CD4-positive, alpha-beta memory T cell (primary cell): ENCODE results near the gene LHX4. TPM values are rescaled to one million over a fixed set of nuclear protein-coding genes. Genes with fewer than 3 reads are reported as not detected.
A peak's percentile ranks its signal among the peaks of the same experiment; 100 is the strongest.

ENCODE experiments used
- CTCF ChIA-PET: fragments of 350-600 bp; sonication (Branson Sonifier 250); formaldehyde crosslinking; loops from one replicate; lab custom pipeline; 2021; ENCODE audit warnings: inconsistent platforms; ENCODE audit not compliant: partially characterized antibody; lab: Charles Lee
- POLR2A ChIA-PET: fragments of 350-600 bp; sonication (Branson Sonifier 250); formaldehyde crosslinking; loops from one replicate; lab custom pipeline; 2021; ENCODE audit not compliant: partially characterized antibody; lab: Charles Lee
- DNase-seq, 5 donors: peaks; one replicate each; pipeline versions ENCODE4 v3.0.0 to v3.0.0-alpha.2; 2020 to 2022; ENCODE audit warnings: mixed read lengths in 1 of 5
- H3K27ac ChIP-seq: one replicate; pipeline ENCODE4 v1.7.0; 2013; ENCODE audit warnings: low read depth, low read length
- H3K27me3 ChIP-seq: 2 replicates; pipeline ENCODE4 v1.7.0; 2013; ENCODE audit warnings: mild to moderate bottlenecking, low read length, moderate library complexity; ENCODE audit not compliant: insufficient read depth
- H3K36me3 ChIP-seq: 2 replicates; pipeline ENCODE4 v1.7.0; 2013; ENCODE audit warnings: mild to moderate bottlenecking, low read length, moderate library complexity; ENCODE audit not compliant: insufficient read depth
- H3K4me1 ChIP-seq: 2 replicates; pipeline ENCODE4 v1.7.0; 2013; ENCODE audit warnings: mild to moderate bottlenecking, low read length, moderate library complexity; ENCODE audit not compliant: insufficient read depth
- H3K4me3 ChIP-seq, 2 donors: one replicate each; pipeline ENCODE4 v1.7.0; 2013; ENCODE audit warnings: low read length in 2 of 2, mild to moderate bottlenecking in 1 of 2
- H3K9me3 ChIP-seq, 2 donors: one replicate each; pipeline ENCODE4 v1.7.0; 2013; ENCODE audit warnings: low read length in 2 of 2, control low read depth in 1 of 2; ENCODE audit not compliant: control insufficient read depth in 1 of 2
- H3K27ac Mint-ChIP-seq, 7 donors: one replicate each; pipeline ENCODE4 v1.8.0; 2020 to 2021; ENCODE audit warnings: mixed read lengths in 7 of 7, mild to moderate bottlenecking in 6 of 7, inconsistent platforms in 3 of 7, moderate library complexity in 3 of 7
- H3K27me3 Mint-ChIP-seq, 2 donors: one replicate each; pipeline ENCODE4 v1.8.0; 2020 to 2021; ENCODE audit warnings: mixed read lengths in 2 of 2
- H3K36me3 Mint-ChIP-seq, 2 donors: one replicate each; pipeline ENCODE4 v1.8.0; 2020 to 2021; ENCODE audit warnings: mixed read lengths in 2 of 2, inconsistent platforms in 1 of 2, mild to moderate bottlenecking in 1 of 2
- H3K4me1 Mint-ChIP-seq, 4 donors: one replicate each; pipeline ENCODE4 v1.8.0; 2020 to 2021; ENCODE audit warnings: mixed read lengths in 4 of 4, mild to moderate bottlenecking in 1 of 4
- H3K4me3 Mint-ChIP-seq, 8 donors: one replicate each; pipeline ENCODE4 v1.8.0; 2020 to 2021; ENCODE audit warnings: mixed read lengths in 8 of 8, mild to moderate bottlenecking in 7 of 8, moderate library complexity in 6 of 8, inconsistent platforms in 3 of 8
- H3K9me3 Mint-ChIP-seq, 8 donors: one replicate each; pipeline ENCODE4 v1.8.0; 2020 to 2021; ENCODE audit warnings: mixed read lengths in 8 of 8, mild to moderate bottlenecking in 5 of 8, inconsistent platforms in 3 of 8, moderate library complexity in 1 of 8
- intact Hi-C: fragments of 100-400 bp; cut with micrococcal nuclease; formaldehyde crosslinking; loops from one replicate; pipeline ENCODE4 v1.15.1; 2023
- polyA plus RNA-seq, 2 donors: library from polyadenylated mRNA; unstranded; fragments of 300-500 nt; fragmentation: Illumina TruSeq; gene quantifications; one replicate each; pipeline ENCODE4 v1.2.3, GENCODE V29; 2021
- total RNA-seq, 2 experiments: library from RNA; stranded (reverse); gene quantifications; one replicate each; pipeline ENCODE4 v1.2.3, GENCODE V29; 2021

Gene LHX4
- total and polyA plus RNA-seq, 4 experiments from 2014 or later, result 0.25 TPM; not detected in 3

- no peak for DNase-seq
- Mint-ChIP-seq H3K9me3 (no peaks in the 10 kb centered on the region), H3K4me3 (no peak overlapping the region), H3K4me1 (no peaks in the 10 kb centered on the region), H3K27me3 (peaks cover 14% of the 10 kb centered on the region in 2 donors), H3K27ac (no peak overlapping the region), H3K36me3 (no peaks in the 10 kb centered on the region)
- Histone ChIP-seq H3K27me3 (no peaks in the 10 kb centered on the region), H3K27ac (no peak overlapping the region), H3K36me3 (no peaks in the 10 kb centered on the region), H3K4me1 (no peaks in the 10 kb centered on the region), H3K4me3 (no peak overlapping the region), H3K9me3 (no peaks in the 10 kb centered on the region)
- ChIA-PET CTCF (interaction anchor here (0.7 kb wide), 1 partner anchor 1085 kb away, joined by 3 read pairs; no protein-coding TSS in a partner anchor), POLR2A (no interaction called here)
- intact Hi-C loops, result no loop called here
Measured at GRCh38 chr1:180260541-180260940, 30.5 kb downstream of the LHX4 start.

GRCh38 chr1:180261030-180261429 lies 31.0 kb downstream of the LHX4 start:
- H3K4me1 ChIP-seq, result no peaks in the 10 kb centered on the region
- no peaks in the 10 kb centered on the region for H3K9me3 ChIP-seq
- Mint-ChIP-seq H3K27ac (no peak overlapping the region), H3K4me3 (no peak overlapping the region), H3K9me3 (no peaks in the 10 kb centered on the region), H3K4me1 (no peaks in the 10 kb centered on the region), H3K36me3 (no peaks in the 10 kb centered on the region), H3K27me3 (peaks cover 11 to 14% of the 10 kb centered on the region in 2 donors)
- no peaks in the 10 kb centered on the region for H3K36me3 ChIP-seq
- DNase-seq, result no peak
- H3K4me3 ChIP-seq, result no peak overlapping the region
- ChIA-PET CTCF (interaction anchor here (0.7 to 1.8 kb wide), 2 partner anchors 8 to 1086 kb away, joined by 3 to 7 read pairs; no protein-coding TSS in a partner anchor), POLR2A (no interaction called here)
- H3K27me3 ChIP-seq, result no peaks in the 10 kb centered on the region
- intact Hi-C loops, result no loop called here
- H3K27ac ChIP-seq, result no peak overlapping the region

DNA sequence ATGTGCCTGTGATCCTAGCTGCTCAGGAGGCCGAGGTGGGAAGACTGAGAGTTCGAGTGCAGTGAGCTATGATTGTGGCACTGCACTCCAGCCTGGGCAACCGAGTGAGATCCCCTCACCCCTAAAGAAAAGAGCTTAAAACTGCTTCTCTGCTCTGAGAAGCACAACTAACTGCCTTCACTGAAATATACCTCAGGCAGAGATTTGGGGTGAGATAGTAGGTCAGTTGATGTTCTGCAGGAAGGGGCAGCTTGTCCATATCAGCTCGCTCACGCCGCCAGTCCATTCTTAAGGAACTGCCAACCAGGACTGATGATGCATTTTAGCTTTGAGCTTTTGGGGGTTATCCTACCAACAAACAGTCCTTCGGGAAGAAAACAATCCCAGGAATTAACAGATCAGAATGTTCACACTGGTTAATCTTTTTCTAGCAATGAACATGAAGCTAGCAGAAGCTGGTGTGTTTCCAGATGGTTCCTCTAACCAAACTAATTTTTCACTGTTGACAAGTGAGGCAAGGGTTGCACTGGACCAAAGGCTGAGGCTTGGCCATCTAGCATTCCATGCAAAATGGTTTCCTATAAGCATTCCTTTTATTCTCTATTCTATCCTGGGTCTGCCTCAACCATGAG lies 31.6 kb downstream of the LHX4 start:
- no peaks in the 10 kb centered on the region for H3K27me3 ChIP-seq
- ChIA-PET CTCF (interaction anchor here (0.9 to 1.8 kb wide), 2 partner anchors 9 to 30 kb away, joined by 3 to 7 read pairs; no protein-coding TSS in a partner anchor), POLR2A (no interaction called here)
- no peak overlapping the region for H3K27ac ChIP-seq
- H3K4me1 ChIP-seq, result no peaks in the 10 kb centered on the region
- H3K9me3 Mint-ChIP-seq, result no peaks in the 10 kb centered on the region
- no peak overlapping the region for H3K27ac Mint-ChIP-seq
- DNase-seq, result no peak
- H3K27me3 Mint-ChIP-seq, result peaks cover 9 to 10% of the 10 kb centered on the region in 2 donors
- no peaks in the 10 kb centered on the region for H3K4me1 Mint-ChIP-seq
- no peak overlapping the region for H3K4me3 Mint-ChIP-seq
- H3K4me3 ChIP-seq, result no peak overlapping the region
- H3K9me3 ChIP-seq, result no peaks in the 10 kb centered on the region
- no peaks in the 10 kb centered on the region for H3K36me3 ChIP-seq
- no peaks in the 10 kb centered on the region for H3K36me3 Mint-ChIP-seq
- intact Hi-C loops, result no loop called here

DNA sequence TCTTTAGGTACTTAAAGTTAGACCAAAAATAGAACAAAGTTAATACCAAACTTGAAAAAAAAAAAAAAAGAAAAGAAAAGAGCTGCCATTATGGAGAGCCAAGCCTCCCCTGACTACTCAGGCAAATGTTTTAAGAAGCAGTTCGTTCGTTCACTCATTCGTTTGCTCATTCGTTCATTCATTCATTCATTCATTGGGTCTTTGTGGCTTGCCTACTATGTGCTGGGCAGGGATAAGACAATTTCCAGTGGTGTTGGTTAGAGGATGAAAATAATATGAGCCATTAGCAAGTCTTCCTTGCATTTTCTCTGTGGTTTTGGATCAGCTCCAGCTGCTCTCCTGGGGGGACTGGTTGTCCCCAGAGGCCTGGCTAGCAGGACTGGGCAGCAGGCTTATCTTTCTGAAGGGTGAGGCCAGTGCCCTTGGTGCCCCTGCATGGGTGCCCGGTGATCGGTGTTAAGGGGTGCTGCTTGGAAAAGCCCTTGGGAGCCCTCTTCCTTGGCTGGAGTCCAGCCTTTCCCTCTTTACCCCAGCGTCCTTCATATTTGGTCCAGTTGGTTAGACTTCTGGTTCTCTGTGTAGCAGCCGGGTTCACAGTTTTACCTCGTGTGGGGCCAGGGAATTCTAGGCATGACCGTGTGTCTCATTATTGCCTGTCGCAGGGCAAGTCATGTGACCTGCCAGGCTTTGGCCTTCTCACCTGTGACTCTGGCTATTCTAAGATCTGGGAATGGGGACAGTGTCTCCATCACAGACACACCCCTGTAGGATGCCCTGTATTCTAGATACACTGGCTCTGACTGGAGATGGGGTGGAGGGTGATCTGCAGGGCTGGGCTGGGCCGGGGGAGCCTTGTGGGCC lies 32.8 kb downstream of the LHX4 start:
- ChIA-PET CTCF (interaction anchor here (1.8 kb wide), 1 partner anchor 10 kb away, joined by 7 read pairs; no protein-coding TSS in a partner anchor), POLR2A (no interaction called here)
- H3K27me3 Mint-ChIP-seq, result peaks cover 3 to 5% of the 10 kb centered on the region in 2 donors
- H3K4me3 Mint-ChIP-seq, result no peak overlapping the region
- Histone ChIP-seq H3K36me3 (no peaks in the 10 kb centered on the region), H3K4me3 (no peak overlapping the region), H3K27ac (no peak overlapping the region), H3K9me3 (no peaks in the 10 kb centered on the region), H3K4me1 (no peaks in the 10 kb centered on the region), H3K27me3 (no peaks in the 10 kb centered on the region)
- no peaks in the 10 kb centered on the region for H3K9me3 Mint-ChIP-seq
- intact Hi-C loops, result no loop called here
- no peaks in the 10 kb centered on the region for H3K4me1 Mint-ChIP-seq
- no peaks in the 10 kb centered on the region for H3K36me3 Mint-ChIP-seq
- no peak for DNase-seq
- no peak overlapping the region for H3K27ac Mint-ChIP-seq

DNA sequence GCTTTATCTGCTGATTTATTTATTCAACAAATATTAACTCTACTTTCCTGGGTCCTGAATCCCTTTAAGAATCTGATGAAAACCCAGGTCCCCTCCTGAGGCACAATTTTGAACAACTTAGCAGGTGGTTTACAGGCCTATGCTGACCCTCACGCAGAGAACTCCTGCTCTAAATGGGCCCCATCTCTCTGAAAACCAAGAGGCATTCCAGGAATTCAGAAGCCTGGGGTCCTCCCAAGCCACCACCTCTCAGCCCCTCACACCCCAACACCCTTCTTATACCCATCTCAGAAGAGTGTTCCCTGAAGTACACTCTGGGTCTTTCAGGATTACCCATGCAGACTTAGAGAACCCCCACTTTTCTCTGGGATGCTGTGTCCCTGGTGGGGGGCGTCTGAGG lies 34.5 kb downstream of the LHX4 start:
- intact Hi-C loops, result no loop called here
- ChIA-PET CTCF (no interaction called here), POLR2A (no interaction called here)
- Mint-ChIP-seq H3K4me1 (no peaks in the 10 kb centered on the region), H3K9me3 (no peaks in the 10 kb centered on the region), H3K27me3 (no peaks in the 10 kb centered on the region), H3K36me3 (no peaks in the 10 kb centered on the region), H3K27ac (peak overlapping the region in 1 of 7 donors; percentile 62), H3K4me3 (no peak overlapping the region)
- DNase-seq, result no peak
- no peaks in the 10 kb centered on the region for H3K27me3 ChIP-seq
- H3K9me3 ChIP-seq, result no peaks in the 10 kb centered on the region
- no peak overlapping the region for H3K4me3 ChIP-seq
- no peak overlapping the region for H3K27ac ChIP-seq
- no peaks in the 10 kb centered on the region for H3K4me1 ChIP-seq
- H3K36me3 ChIP-seq, result no peaks in the 10 kb centered on the region

DNA sequence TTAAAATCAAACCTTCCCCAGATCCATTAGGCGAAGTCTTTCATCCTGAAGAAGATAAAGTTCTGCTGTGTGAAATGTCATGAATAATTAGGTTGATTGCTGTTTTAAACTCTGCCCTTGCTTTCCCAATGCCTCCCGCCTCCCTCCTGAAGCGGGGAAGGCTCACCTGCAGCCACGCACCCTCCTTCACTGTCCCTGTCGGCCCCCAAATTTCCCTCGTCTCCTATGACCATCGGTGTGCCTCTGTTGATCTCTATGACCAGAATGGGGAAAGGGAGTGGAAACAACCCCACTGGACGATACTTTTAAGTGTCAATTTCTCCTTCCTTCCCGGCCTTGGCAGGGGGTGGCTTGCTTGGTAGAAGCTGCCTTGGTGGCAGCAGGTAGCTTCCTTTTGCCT lies 35.1 kb downstream of the LHX4 start:
- DNase-seq, result no peak
- Mint-ChIP-seq H3K4me3 (no peak overlapping the region), H3K27ac (peak overlapping the region in 1 of 7 donors; percentile 89), H3K9me3 (no peaks in the 10 kb centered on the region), H3K36me3 (no peaks in the 10 kb centered on the region), H3K4me1 (no peaks in the 10 kb centered on the region), H3K27me3 (no peaks in the 10 kb centered on the region)
- ChIA-PET POLR2A (no interaction called here), CTCF (no interaction called here)
- Histone ChIP-seq H3K4me1 (no peaks in the 10 kb centered on the region), H3K9me3 (no peaks in the 10 kb centered on the region), H3K27me3 (no peaks in the 10 kb centered on the region), H3K36me3 (no peaks in the 10 kb centered on the region), H3K4me3 (no peak overlapping the region), H3K27ac (no peak overlapping the region)
- intact Hi-C loops, result no loop called here

GRCh38 chr1:180265871-180266270 lies 35.8 kb downstream of the LHX4 start:
- Histone ChIP-seq H3K4me1 (no peaks in the 10 kb centered on the region), H3K4me3 (no peak overlapping the region), H3K9me3 (no peaks in the 10 kb centered on the region), H3K36me3 (no peaks in the 10 kb centered on the region), H3K27ac (no peak overlapping the region), H3K27me3 (no peaks in the 10 kb centered on the region)
- H3K27ac Mint-ChIP-seq, result no peak overlapping the region
- DNase-seq, result no peak
- H3K4me1 Mint-ChIP-seq, result no peaks in the 10 kb centered on the region
- H3K27me3 Mint-ChIP-seq, result no peaks in the 10 kb centered on the region
- ChIA-PET POLR2A (no interaction called here), CTCF (no interaction called here)
- H3K9me3 Mint-ChIP-seq, result no peaks in the 10 kb centered on the region
- intact Hi-C loops, result no loop called here
- no peaks in the 10 kb centered on the region for H3K36me3 Mint-ChIP-seq
- H3K4me3 Mint-ChIP-seq, result no peak overlapping the region
